ENCODE data around the gene FAM181A. TPM values are rescaled to one million over a fixed set of nuclear protein-coding genes. Genes with fewer than 3 reads are reported as not detected.

Gene FAM181A
- total RNA-seq = not detected in 2 replicates

GRCh38 chr14:93926873-93927799, at the start of gene FAM181A:
Gene FAM181A, plus strand, starts transcription at chr14:93927344. Its CDS starts 942 bp downstream, at chr14:93928286.

DNA sequence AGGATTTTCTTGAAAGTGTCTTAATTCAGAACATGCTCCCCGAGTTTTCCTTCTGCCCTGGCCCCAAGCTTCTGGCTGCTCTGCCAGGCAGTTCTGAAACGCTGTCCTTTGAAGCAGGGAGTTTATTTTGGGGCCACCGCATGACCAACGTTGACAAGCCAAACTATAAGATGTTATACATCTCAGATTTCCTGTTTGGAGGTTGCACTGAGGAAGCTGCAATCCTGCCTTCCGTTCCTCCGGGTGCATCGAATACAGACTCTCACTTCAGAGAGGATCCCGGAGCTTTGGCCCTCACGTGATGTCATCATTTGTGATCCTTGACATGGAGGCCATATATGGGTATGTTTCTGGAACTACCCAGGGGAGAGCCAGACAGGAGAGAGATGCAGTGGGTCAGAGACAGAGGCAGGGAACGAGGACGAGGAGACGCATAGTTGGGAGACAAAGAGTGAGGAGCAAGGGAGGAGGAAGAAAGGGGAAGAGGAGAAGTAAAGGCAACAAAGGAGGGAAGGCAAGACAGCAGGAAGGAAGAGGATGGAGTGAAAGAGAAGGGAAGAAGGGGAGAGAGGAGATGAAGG, 49.4 kb downstream of the FAM181A start, which contains the start of gene ASB2:
Gene ASB2 (minus strand): TSS at position 94 of the 581 bp plus-strand sequence. CDS start 12,031 bp downstream, outside the sequence.

Other genes with a start within 250 kb of the FAM181A start
- gene PRIMA1, start 138.9 kb upstream of the FAM181A start, total RNA-seq = not detected in 2 replicates
- gene ASB2, start 49.2 kb downstream of the FAM181A start, total RNA-seq = not detected in 2 replicates
- gene CCDC197, start 70.0 kb downstream of the FAM181A start, total RNA-seq = not detected in 2 replicates
- 1.5 and 2.3 TPM in 2 replicates for gene OTUB2, start 99.0 kb downstream of the FAM181A start, total RNA-seq
- 91.5 and 96.1 TPM in 2 replicates for gene DDX24, start 153.9 kb downstream of the FAM181A start, total RNA-seq
- 11.3 and 17.3 TPM in 2 replicates for gene IFI27L1, start 154.0 kb downstream of the FAM181A start, total RNA-seq
- 15.2 and 16.2 TPM in 2 replicates for gene IFI27, start 183.4 kb downstream of the FAM181A start, total RNA-seq
- gene IFI27L2, start 202.3 kb downstream of the FAM181A start, total RNA-seq = 81.6 and 102 TPM in 2 replicates
- not detected in 2 replicates for gene PPP4R4, start 247.0 kb downstream of the FAM181A start, total RNA-seq